Transverse colon (tissue), 4 donors: ENCODE results near the gene TNFRSF6B. TPM values are rescaled to one million over a fixed set of nuclear protein-coding genes. Genes with fewer than 3 reads are reported as not detected.

Experiments used
- DNase-seq: peaks from one replicate; pipeline ENCODE4 v3.0.0-alpha.2; 2019
- H3K27ac ChIP-seq, 4 donors: fragments of 200-600 bp; sonication (generic); 2 replicates each; pipeline ENCODE4 v1.5.1; 2016 to 2018; ENCODE audit warnings: inconsistent platforms in 4 of 4
- H3K27me3 ChIP-seq: fragments of 200-600 bp; sonication (generic); 2 replicates; pipeline ENCODE4 v1.5.1; 2017; ENCODE audit warnings: inconsistent platforms
- H3K36me3 ChIP-seq, 4 donors: fragments of 200-600 bp; sonication (generic); 2 replicates each; pipeline ENCODE4 v1.5.1; 2017 to 2019; ENCODE audit warnings: inconsistent platforms in 4 of 4
- H3K4me1 ChIP-seq, 4 donors: fragments of 200-600 bp; sonication (generic); 2 replicates each; pipeline ENCODE4 v1.5.1; 2017 to 2020; ENCODE audit warnings: inconsistent platforms in 4 of 4
- H3K4me3 ChIP-seq, 4 donors: fragments of 200-600 bp; sonication (generic); 1 replicate in 1 of 4; 2 replicates in 3 of 4; pipeline versions ENCODE4 v1.5.1 to v1.6.1; 2017 to 2019; ENCODE audit warnings: inconsistent platforms in 4 of 4
- H3K9me3 ChIP-seq, 2 donors: fragments of 200-600 bp; sonication (generic); 2 replicates each; pipeline ENCODE4 v1.5.1; 2017 to 2019; ENCODE audit warnings: inconsistent platforms in 2 of 2
- EP300 ChIP-seq: sonication (generic); formaldehyde crosslinking; IDR thresholded peaks from one replicate; pipeline ENCODE4 v1.6.1; 2017; ENCODE audit warnings: antibody characterized with exemption, low read depth
- POLR2A ChIP-seq: fragments of 450-650 bp; IDR thresholded peaks from one replicate; pipeline ENCODE4 v1.6.1; 2016; ENCODE audit warnings: antibody characterized with exemption, mild to moderate bottlenecking, moderate library complexity
- POLR2AphosphoS5 ChIP-seq, 3 donors: sonication (generic); formaldehyde crosslinking; IDR thresholded peaks; one replicate each; pipeline ENCODE4 v1.6.1; 2016; ENCODE audit warnings: antibody characterized with exemption in 3 of 3
- WGBS, 2 donors: methylation state at CpG; one replicate each; pipeline ENCODE4 v1.1.5; 2018; ENCODE audit warnings: low coverage in 1 of 2; 5-methylcytosine and 5-hydroxymethylcytosine counted together
- in situ Hi-C, 4 donors: fragments of 200-750 bp; cut with MboI; loops; one replicate each; pipeline versions ENCODE4 v1.15.0 to v1.15.1; 2017; ENCODE audit warnings: low sequenced_read_pairs in 3 of 4, low pct_ligation_motif_present in 1 of 4, low pct_unique_long_range_greater_than_20kb in 1 of 4
- intact Hi-C: fragments of 100-400 bp; cut with DNase I; formaldehyde crosslinking; loops from one replicate; pipeline ENCODE4 v1.15.1; 2023; ENCODE audit warnings: low total_unique reads
- total RNA-seq, 4 donors: library from RNA; depleted of rRNA; stranded (reverse); fragments of >200 nt; gene quantifications; one replicate each; pipeline ENCODE4 v1.1.0, GENCODE V29; 2016
- TF ChIP-seq, protein P1 (sequence below), 5 experiments: fragments of 200-600 bp in 3 of 5; fragments of 450-650 bp in 2 of 5; sonication (generic) in 3 of 5; IDR thresholded peaks; 1 replicate in 2 of 5; 2 replicates in 3 of 5; pipeline ENCODE4 v1.5.1; 2016 to 2017; ENCODE audit warnings: antibody characterized with exemption in 5 of 5, inconsistent platforms in 3 of 5, mild to moderate bottlenecking in 2 of 5, moderate library complexity in 1 of 5

The TNFRSF6B gene
- total RNA-seq, 4 donors from 2014 or later: 4.2 to 34.4 (median 13.6) TPM

GRCh38 chr20:63690003-63690897, 6.2 kb upstream of the TNFRSF6B start:
- Histone ChIP-seq H3K27ac (peak overlapping the region in 1 of 4 donors; percentile 19), H3K4me1 (peaks cover 24 to 61% (median 53%) of the 10 kb centered on the region in 4 donors), H3K9me3 (no peaks in the 10 kb centered on the region), H3K27me3 (no peaks in the 10 kb centered on the region), H3K4me3 (no peak overlapping the region), H3K36me3 (no peaks in the 10 kb centered on the region)
- no peak for DNase-seq
- intact Hi-C loops (no loop called here), in situ Hi-C loops (no loop called here)
- TF ChIP-seq EP300: no peak
- no peak for TF ChIP-seq POLR2A
- TF ChIP-seq, protein P1, sequence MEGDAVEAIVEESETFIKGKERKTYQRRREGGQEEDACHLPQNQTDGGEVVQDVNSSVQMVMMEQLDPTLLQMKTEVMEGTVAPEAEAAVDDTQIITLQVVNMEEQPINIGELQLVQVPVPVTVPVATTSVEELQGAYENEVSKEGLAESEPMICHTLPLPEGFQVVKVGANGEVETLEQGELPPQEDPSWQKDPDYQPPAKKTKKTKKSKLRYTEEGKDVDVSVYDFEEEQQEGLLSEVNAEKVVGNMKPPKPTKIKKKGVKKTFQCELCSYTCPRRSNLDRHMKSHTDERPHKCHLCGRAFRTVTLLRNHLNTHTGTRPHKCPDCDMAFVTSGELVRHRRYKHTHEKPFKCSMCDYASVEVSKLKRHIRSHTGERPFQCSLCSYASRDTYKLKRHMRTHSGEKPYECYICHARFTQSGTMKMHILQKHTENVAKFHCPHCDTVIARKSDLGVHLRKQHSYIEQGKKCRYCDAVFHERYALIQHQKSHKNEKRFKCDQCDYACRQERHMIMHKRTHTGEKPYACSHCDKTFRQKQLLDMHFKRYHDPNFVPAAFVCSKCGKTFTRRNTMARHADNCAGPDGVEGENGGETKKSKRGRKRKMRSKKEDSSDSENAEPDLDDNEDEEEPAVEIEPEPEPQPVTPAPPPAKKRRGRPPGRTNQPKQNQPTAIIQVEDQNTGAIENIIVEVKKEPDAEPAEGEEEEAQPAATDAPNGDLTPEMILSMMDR (IDR thresholded peaks at IDR 0.05): no peak
- WGBS, 2 donors: 65% methylated on average over 31 of the region's 40 CpGs; no CpG with 5 or more reads in 1 of the 2 donors

DNA sequence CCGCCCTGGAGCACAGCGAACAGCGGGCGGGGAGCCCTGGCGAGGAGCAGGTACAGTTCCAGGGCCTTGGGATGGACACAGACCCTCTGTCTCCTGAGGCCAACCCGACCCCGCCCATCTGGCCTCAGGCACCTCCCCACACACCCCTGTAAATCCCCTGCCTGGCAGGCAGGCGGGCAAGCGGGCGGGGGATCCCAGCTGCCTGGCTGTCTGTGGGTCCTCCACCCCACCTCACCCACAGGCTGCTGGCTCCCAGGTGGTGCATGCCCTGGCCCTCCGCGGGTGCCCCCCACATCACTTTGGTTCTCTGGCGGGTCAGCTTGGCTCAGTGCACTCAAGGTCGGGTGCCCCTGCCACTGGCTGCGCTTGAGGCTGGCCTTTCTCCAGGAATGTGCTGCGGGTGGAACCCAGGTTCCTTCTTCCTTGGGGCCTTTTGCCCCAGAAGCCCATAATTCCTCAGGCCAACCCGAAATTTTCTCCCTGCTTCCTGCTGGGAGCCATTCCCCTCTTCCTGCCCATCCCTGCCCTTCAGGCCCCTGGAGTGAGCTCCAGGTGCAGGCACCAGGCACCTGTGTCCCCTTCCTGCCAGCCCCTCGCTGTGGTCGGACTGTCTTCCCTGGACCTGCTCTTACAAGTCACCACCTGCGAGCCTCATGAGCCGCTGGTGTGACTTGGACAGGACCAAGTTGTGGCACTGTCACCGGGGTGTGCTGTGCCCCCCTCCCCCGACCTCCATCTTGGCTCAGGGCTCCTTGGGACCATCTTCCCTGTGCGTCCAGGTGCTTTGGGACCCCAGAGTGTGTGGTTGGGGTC, 5.3 kb upstream of the TNFRSF6B start:
- H3K4me3 ChIP-seq: no peak overlapping the region
- TF ChIP-seq EP300: no peak
- TF ChIP-seq POLR2AphosphoS5 (IDR thresholded peaks at IDR 0.05): peak in 1 of 3 donors; percentile 15
- TF ChIP-seq POLR2A: peak; percentile 26
- H3K27me3 ChIP-seq: no peaks in the 10 kb centered on the region
- 71% methylated on average over 24 of the region's 24 CpGs; no CpG with 5 or more reads in 1 of the 2 donors for WGBS, 2 donors
- peak overlapping the region in 3 of 4 donors; percentile 11 to 24 (median 19) for H3K27ac ChIP-seq
- in situ Hi-C loops (no loop called here), intact Hi-C loops (no loop called here)
- DNase-seq: no peak
- H3K36me3 ChIP-seq: no peaks in the 10 kb centered on the region
- no peaks in the 10 kb centered on the region for H3K9me3 ChIP-seq
- peaks cover 25 to 61% (median 54%) of the 10 kb centered on the region in 4 donors for H3K4me1 ChIP-seq

DNA sequence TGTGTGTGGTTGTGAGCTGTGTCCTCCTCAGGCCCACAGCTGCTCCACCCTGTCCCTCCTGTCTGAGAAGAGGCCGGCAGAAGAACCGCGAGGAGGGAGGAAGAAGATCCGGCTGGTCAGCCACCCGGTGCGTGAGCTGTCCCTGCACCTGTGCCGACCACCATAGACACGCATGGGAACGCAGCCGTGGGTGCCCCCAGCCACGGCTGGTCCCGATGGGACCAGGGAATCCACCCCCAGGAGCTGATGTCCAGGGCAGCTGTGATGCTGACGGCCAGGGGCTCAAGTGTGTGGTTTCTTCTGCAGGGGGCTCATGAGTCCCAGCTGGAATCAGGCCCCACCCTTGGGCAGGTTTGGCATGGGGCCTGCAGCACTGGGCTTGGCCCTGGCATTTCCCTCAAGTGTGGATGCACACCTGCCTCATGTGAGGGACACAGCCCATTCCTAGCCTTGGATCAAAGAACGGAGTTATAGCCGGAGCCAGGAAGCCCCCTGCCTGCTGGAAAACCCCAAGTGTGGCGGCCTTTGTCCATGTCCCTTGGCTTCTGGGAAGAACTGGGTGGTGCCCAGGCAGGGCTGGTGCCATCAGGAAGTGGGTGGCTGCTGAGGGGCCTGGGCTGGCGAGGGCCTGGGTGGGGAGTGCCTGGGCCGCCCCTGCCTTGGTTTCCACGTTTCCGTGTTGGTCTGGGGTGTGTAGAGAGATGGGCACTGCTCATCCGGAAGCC, 4.6 kb upstream of the TNFRSF6B start:
- intact Hi-C loops: no loop called here
- WGBS, 2 donors: 51 to 71% methylated on average over 3 to 15 of the region's 21 CpGs
- Histone ChIP-seq H3K4me3 (no peak overlapping the region), H3K27me3 (no peaks in the 10 kb centered on the region), H3K27ac (peak overlapping the region; percentile 11 to 24 (median 16)), H3K4me1 (peaks cover 26 to 61% (median 55%) of the 10 kb centered on the region in 4 donors), H3K36me3 (no peaks in the 10 kb centered on the region), H3K9me3 (no peaks in the 10 kb centered on the region)
- TF ChIP-seq POLR2A: peak; percentile 13
- no peak for TF ChIP-seq POLR2AphosphoS5 (IDR thresholded peaks at IDR 0.05)
- in situ Hi-C loops: no loop called here
- no peak for DNase-seq

GRCh38 chr20:63692436-63693082, 3.9 kb upstream of the TNFRSF6B start:
- Histone ChIP-seq H3K4me1 (peaks cover 26 to 61% (median 55%) of the 10 kb centered on the region in 4 donors), H3K4me3 (no peak overlapping the region), H3K27me3 (no peaks in the 10 kb centered on the region), H3K36me3 (no peaks in the 10 kb centered on the region), H3K27ac (peak overlapping the region in 3 of 4 donors; percentile 9 to 24 (median 13)), H3K9me3 (no peaks in the 10 kb centered on the region)
- TF ChIP-seq POLR2A (no peak), EP300 (no peak), POLR2AphosphoS5 (IDR thresholded peaks at IDR 0.05) (no peak)
- TF ChIP-seq, protein P1 (IDR thresholded peaks at IDR 0.05): no peak
- DNase-seq: no peak
- WGBS, 2 donors: 62 to 63% methylated on average over 3 to 19 of the region's 20 CpGs
- intact Hi-C loops (no loop called here), in situ Hi-C loops (no loop called here)
